NCI-H2029 treated with DMSO at 0.1 percent for 48 hours (cell line): Measurements from ENCODE around the gene AGAP3.

Experiments used
- DNase-seq: peaks from one replicate; lab custom pipeline; 2025; lab: John Stamatoyannopoulos, UW

AGAP3 gene

DNA sequence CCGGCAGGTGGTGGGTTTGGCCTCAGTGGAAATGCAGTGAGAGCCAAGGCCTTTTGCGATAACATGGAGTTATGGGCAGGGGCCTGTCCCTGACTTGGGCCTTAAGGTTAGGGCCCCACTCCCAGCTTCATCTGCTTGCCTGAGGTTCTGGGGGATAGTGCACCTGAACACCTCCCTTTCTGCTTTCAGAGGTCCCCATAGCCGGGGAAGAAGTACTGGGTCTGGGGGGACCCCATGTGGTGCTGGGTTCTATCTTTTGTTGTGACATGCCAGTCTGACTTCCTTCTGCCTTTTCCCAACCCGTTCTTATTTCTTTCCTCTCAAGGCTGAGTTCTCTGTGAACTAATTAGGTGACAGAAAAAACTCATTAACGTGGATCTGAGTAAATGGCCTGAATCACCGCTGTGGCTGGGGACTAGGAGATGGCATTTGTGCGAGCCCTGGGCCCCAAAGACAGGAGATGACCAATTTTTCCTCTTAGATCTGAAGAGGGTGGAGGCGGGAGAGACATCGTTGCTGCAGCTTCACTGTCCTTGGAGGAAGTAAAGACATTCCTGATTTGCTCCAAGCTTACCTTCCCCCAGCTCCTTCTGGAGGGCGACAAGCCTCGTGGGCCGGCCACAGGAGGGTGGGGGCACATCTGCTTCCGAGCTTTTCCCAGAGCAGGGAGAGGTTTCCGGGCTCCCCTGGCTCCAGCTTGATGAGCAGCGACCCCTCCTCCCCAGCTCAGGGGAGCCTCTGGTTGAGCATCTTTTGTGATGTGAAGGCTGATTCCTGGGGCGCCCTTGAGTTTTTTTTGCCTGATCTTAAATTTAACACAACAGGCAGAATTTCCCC, 2.0 kb downstream of the AGAP3 start:
- DNase-seq: no peak

DNA sequence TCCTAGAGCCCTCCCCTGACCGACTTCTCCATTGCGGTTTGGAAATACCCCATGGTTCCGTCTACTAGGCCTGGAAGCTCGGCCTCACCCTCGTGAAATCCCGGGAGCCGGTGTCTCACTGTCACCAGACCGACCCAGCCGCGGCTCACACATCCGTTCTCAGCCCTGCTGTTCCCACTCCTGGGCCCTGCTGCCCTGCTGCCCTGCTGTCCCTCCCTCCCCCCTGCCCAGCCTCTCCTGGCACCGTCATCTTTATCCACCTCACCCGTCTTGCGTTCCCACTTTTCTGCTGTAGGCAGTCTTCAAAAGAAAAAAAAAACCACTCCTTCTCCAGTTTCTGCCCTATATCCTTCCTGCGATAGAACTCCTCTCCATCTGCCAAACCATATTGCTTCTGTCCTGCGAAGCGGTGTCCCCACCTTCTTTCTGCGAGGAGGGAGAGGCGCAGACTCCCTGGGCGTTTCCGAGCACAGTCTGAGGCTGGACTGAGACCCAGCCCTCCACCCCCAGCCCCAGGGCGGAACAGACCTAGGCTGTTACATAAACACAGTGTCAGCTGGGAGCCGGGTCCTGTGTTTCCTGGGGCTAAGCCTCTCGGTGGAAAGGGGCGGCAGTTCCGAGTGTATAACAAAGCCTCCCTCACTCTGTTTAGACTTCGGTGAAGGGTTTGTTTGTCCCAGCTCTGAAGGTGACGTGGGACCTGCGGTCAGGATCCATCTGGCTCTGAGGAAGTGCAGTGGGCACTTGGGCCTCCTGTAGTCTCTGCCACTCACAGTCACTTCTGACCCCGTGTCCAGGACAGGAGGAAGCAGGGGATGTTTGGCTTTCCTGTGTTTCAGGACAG, 2.8 kb downstream of the AGAP3 start:
- no peak for DNase-seq

DNA sequence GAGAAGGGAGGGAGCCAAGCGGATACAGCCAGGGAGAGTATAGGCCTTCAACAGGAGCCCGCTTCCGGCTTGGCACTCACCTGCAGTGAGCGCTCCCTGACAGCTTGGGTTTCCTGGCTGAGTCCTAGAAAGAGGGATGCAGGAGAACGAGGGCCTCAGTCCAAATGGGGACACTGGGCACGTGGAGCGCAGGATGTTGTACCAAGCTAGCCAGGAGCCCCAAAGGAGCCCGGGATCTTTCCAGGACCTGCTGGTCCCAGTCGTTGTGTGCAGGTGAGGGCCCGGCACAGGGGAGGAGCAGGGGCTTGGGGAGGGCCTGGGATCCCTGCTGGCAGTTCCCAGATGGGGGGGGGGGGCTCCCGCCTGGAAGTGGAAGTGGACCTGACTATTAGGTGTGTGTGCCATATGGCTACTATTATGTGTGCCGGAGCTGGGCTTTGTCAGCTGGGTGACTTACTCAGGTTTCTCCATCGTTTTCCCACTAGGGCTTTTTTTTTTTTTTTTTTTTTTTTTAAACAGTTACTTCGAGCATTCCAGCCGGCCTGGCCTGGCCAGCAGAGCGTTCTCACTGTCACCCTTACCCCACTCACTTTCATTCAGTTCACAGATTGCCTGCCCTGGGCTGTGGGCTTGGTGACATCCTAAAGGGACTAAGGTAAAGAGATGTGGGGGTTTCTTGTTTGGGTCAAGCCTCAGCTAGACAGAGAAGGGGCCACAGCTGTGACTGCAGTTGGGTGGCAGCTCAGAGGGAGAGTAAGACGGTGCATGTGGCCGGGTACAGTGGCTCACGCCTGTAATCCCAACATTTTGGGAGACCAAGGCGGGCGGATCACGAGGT, 3.8 kb downstream of the AGAP3 start:
- no peak for DNase-seq

DNA sequence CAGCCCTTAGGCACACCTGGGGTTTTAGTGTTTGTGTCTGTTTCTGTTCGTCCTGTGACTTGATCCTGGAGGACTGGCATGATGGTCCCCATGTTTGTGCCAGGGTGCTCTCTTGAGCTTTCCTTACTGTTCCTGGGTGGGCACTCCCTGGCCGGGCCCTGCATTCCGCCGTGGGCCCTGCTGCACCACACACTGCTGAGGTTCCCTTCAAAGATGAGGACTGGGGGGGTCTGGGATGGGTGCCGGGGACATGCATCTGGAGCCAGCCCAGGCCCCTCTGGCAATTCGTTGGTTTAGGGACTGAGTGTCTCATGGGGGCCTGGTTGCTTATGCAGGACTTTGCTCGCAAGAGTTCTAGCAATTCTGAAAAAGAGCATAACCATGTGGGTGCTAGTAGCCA, 4.7 kb downstream of the AGAP3 start:
- no peak for DNase-seq

DNA sequence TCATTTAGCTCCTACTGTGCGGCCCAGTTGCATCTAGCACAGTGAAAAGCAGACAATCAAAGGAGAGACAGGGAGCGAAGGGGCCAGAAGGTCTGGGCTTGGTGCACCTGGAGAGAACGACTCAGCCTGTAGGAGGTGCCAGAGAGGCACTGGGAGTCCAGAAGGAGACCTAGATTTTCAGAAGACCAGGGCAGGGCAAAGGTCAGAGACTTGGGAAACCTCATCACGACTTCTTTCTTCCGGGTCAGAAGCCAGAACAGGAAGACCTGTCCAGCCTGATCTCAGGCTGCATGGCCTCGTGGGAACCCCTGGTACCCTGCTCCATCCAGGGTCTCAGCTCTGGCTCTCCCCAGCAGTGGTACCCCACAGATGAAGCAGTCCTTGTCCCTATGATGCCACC, 5.2 kb downstream of the AGAP3 start:
- no peak for DNase-seq

DNA sequence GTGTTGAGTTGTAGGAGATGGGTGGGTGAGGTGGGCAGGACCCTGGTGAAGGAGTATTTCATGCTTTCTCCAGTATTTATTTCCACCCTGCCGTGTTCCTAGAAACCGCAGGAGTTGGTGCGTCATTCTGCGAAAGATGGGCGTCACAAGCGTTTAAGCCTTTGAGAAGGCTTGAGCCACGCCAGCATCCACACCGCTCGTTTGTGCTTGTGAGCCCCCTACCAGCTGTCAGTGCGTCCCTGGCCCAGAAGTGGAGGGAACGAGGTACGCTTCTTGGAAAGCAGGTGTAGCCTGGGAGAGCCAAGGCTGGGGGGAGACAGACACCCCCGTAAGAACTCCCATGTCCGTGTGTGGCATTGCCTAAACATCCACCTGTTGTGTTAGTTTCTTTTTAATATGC, 5.7 kb downstream of the AGAP3 start:
- no peak for DNase-seq

DNA sequence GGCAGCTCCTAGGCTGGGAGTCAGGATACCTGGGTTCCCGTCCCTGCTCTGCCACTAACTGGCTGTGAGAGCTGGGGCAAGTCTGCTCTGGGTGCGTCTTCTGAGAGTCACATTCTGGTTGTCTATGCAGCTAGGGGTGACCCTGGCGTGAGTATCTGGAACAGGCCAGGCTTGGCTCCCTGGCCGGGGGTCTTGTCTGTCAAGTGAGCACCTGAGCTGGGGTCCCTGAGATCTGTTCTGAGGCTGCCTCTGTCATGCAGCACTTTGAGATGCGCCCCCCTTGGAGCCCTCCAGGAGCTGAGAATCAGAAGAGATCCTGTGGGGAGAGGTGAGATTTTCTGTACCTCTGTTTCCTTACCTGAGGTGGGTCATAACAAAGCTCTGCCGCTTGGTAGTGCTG, 7.5 kb downstream of the AGAP3 start:
- no peak for DNase-seq

DNA sequence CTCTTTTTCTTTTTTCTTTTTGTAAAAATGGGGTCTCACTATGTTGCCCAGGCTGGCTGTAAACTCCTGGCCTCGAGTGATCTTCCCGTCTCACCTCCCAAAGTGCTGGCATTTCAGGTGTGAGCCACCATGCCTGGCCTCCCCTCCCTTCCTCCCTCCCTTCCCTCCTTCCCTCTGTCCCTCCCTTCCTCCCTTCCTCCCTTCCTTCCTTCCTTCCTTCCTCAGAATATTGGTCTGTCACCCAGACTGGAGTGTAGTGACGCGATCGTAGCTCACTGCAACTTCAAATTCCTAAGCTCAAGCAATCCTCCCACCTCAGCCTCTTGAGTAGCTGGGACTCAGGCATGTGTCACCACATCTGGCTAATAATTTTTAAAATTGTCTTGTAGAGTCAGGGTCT, 8.4 kb downstream of the AGAP3 start:
- no peak for DNase-seq

DNA sequence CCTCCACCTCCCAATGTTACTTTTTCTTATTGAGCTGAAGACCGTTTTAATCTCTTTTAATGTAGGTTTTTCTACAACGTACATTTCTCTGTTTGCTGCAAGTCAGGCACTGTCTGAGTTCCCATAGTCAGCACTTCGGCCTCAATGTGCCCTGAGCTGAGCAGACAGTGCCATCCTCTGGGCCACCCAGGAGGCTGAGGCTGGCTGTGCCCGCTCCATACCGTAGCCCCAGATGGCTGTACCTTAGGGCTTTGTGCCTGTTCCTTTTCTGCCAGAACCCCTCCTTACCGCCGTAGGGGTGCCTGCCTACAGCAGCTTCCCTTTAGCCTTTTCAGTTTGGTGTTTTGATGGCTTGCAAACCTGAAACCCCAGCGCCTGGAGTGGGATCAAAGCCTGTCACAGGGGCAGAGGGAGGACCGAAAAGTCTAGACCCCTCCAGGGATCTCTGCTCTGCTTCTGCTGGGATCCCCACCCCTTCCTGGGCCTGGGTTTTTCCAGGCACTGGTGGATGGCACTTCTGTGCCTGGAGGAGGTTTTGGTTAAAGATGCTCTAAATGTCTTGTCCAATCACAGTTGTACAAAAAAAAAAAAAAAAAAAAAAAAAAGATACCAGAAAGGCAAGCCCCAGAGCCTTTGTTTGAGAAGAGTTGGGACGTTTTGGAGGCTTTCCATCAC, 9.0 kb downstream of the AGAP3 start:
- no peak for DNase-seq

DNA sequence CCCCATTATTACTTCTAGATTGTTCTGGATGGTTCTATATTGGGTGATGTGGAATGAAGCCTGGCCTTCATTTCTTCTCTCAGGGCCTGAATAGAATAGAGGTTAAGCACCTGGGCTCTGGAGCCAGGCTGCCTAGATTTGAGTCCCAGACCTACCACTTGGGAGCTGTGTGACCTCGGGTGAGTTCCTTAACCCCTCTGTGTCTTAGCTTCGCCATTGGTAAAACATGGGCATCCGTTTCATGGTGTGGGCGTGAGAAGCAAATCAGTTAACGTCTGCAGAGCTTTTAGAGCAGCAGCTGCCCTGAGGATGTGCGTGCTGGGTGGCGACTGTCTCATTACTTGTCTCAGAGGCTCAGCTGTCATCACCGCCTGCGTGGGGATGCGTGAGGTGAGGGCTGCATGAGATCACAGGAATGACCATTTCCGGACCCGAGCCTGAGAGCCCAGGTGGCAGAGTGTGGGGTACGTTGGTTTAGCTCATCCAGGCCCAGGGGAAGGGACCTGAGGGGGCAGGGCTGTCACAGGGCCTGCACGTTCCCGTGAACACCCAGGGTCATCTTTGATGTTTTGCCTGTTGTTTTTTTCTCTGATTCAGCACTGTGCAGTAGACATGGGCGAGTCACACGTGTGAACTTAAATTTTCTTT, 9.7 kb downstream of the AGAP3 start:
- DNase-seq: no peak

DNA sequence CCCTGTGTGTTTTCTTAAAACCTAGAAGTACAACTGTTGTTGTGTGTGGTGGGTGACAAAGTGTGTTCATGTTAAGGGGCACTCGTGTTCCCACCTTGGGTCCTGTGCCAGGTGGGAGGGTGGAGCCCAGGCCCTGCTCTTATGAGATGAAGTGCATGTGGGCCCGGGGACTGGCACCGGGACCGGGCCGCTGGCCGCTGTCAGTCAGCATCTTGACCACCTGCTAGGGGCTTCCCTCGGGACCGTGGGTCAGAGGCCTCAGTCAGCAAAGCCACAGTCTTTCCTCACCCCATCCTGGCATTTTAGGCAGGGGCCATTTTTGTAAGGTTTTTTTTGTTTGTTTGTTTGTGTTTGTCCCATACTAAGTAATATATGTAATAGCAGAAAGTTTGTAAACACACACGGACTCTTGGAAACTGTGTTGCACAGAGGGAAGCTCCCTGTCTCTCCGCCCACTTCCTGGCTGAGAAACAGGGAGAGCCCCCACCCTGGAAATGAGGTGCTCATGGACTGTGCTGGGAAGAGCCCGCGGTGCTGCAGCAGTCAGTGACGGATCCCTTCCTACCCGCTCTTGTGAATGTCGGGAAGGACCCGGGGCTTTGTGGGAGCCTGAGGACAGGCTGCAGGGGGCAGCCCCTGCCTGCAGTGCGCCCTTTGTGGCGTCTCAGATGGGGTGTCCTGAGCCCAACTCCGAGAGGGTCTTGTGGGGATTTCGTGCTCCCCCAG, 13.4 kb downstream of the AGAP3 start:
- DNase-seq: no peak

DNA sequence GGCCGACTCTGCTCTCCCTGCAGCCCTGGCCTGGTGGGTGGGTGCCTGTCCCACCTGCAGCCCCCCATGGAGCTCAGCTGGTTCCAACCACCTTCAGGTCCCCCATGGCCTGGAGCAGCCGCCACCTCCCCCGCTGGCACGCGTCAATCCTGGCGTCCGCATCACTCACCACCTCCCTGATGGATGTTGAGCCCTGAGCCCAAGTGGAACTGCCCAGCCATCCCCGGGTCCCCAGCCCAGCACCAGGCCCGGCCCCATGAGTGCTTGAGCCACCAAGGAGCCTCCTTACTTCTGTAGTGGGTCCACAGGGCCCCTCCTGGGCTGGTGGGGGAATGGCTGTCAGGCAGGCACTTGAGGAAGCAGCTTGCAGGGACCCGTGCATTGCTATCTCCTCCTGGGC, 14.6 kb downstream of the AGAP3 start:
- DNase-seq: no peak

DNA sequence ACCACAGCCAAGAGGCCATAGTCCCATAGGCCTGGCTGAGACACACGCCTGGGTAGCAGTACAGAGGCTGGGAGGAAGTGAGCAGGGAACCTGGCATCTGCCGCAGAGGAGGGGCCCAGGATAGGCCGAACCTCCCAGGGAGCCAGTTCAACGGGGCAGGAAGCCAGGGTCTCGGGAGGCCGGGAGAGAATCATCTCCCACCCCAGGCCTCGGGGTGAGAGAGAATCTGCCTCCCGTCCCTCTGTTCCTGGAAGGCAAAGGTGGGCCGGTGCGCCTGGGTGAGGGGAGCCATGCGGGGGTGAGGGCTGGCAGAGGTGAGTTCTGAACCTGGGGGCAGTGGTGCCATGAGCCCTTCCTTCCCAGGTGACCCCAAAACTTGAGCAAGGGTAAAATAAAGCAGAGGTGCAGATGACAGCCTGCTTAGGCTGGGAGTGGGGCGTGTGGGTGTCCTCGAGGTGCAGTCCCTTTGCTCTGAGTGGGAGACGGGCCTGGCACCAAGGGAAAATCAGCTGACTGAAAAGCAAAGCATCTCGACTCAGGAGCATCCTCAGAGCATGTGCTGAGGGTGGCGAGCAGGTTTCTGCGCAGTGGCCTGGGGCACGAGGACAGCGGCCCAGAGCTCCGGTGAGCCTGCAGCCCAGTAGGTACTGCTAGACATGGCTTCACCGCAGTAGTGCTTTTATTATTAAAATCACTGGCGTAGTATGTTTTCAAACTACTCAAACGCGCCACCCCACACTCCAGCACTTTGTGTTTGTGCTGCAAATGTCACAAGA, 15.5 kb downstream of the AGAP3 start:
- no peak for DNase-seq

DNA sequence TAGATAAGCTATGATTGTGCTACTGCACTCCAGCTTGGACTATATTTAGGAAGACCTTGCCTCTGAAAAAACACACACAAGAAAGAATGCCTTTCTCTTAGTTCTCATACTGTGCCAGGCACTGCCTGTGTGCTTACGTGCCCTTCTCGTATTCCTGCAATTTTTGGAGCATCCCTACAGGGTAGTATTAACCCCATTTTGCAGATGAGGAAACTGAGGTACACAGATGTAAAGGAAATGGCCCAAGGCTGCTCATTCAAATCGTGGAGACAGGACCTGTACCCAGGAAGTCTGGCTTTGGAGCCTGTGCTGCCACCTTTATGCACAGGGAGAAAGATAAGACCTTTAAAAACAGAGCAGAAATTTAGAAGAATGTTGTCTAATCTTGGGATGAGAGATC, 16.7 kb downstream of the AGAP3 start:
- DNase-seq: no peak

DNA sequence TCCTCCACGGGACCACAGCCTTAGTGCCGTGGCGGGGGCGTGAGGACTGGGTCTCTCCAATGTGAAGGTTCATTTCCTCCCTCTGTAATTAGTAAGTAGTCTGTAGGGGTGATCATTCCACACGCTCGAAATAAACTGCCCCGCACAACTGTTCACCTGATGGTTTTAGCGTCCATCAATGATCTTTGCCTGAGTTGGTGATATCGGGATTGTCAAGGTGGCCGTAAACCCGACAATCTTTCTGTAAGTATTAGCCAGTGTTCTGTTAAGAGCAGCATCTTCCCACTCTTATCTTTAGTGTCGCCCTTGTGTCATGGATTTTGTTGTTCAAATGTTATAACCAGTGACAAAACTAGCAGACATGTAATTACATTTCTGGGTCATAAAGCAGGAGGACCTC, 17.7 kb downstream of the AGAP3 start:
- no peak for DNase-seq

DNA sequence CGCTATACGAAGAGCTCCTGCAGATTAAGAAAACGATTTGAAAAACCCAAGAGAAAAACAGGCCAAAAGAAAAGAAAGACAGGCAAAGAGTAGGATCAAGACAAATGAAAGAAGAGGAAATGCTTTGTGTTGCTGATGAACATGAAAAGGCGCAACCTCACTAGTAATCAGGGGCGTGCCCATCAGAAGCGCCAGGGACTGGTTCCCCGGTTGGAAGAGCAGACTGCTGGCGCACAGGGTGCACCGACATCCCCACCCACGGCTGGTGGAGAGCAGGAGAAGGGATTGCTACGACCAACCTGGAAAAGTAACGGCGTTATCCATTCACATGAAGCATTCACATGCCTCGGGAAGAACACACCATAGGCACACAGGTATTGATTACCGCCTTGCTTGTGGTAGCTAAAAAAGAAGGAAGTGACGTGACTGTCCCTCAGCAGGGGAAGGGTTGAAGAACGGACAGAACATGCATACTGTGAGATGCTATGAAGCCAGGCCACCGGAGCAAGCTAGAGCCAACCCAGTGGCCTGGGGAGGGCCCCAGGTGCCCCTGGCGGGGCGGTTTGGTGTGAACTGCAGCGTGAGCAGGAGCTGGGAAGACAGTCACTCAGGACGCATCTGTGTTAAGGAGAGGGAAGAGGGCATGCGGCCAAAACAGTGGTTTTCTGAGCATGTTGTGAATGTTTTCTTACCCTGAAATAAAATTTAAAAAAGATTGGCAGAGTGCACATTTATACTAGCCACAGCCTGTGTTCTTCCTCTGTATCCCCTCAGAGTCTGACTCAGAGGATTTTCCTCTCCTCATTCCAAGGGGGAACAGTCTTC, 18.3 kb downstream of the AGAP3 start:
- no peak for DNase-seq

DNA sequence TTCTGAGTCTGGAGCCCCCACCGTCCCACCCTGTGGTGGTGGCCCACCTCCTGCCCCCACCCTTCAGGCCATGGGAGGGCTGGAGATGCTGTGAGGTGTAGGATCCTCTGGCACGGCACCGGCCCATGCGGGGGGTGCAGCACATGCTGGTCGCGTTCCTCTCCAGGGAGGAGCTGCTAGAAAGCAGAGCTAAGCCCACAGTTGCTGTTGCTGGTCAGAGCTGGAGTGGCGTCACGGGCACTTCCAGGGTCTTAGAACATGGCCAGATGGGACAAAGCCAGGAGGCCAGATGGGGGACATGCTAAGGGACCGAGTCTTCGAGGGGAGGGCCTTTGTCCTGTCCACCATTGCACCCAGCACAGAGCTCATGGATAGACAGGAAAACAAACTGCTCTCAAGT, 21.6 kb downstream of the AGAP3 start:
- DNase-seq: no peak

DNA sequence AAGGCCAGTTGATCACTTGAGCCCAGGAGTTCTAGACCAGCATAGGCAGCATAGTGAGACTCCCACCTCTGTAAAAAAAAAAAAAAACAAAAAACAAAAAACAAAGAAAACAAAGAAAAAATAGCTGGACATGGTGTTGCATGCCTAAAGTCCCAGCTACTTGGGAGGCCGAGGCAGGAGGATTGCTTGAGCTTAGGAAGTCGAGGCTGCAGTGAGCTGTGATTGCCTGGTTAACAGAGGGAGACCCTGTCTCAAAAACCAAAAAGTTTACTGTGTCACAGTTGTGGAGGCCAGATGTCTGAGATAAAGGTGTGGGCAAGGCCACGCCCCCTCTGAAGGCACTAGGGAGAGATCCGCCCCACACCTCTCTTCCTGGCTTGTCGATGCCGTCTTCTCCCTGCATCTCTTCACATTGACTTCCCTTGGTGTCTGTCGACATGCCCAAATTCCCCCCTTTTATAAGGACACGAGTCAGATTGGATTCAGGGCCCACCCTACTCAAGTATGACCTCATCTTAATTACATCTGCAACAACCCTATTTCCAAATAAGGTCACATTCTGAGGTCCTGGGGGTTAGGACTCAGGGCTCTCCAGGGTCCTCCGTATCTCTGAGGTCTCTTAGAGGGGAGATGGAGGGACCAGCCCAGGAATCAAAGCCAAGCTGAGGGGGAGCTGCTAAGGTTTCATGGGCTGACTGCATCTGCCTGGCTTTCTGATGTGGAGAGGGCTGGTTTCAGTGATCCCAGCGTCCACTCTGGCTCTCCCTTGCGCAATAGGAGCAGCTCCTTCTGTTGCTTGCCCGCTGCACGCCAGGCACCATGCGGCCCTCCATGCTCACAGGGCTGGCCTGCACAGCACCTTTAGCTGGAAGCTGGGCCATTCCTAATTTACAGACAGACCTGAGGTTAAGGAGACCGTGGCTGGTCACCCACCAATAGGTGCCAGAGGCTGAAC, 23.1 kb downstream of the AGAP3 start:
- no peak for DNase-seq
